PC-9 (cell line): ENCODE measurements around the gene STAU1. TPM values are rescaled to one million over a fixed set of nuclear protein-coding genes. Genes with fewer than 3 reads are reported as not detected.

Source experiments
- BruUV-seq: library from RNA; stranded (reverse); fragments of 400-500 nt; replicated peaks from 2 replicates; lab custom pipeline; 2021; lab: Mats Ljungman, UMichigan
- CTCF ChIA-PET: fragments of 300-600 bp; sonication (Branson Sonifier 250); formaldehyde crosslinking; loops from one replicate; lab custom pipeline; 2022; ENCODE audit warnings: antibody characterized with exemption; lab: Charles Lee
- POLR2A ChIA-PET: fragments of 300-600 bp; sonication (Branson Sonifier 250); formaldehyde crosslinking; loops from one replicate; lab custom pipeline; 2022; ENCODE audit warnings: antibody characterized with exemption; ENCODE audit not compliant: unreplicated experiment; lab: Charles Lee
- DNase-seq, 2 experiments: peaks; one replicate each; pipeline versions ENCODE4 v3.0.0 to v3.0.0-alpha.2; 2015 to 2022; ENCODE audit warnings: mixed read lengths in 1 of 2
- H2AFZ ChIP-seq: fragments of 200-600 bp; sonication (generic); 2 replicates; pipeline ENCODE4 v1.8.1; 2017; ENCODE audit warnings: antibody characterized with exemption
- H3F3A ChIP-seq: fragments of 200-600 bp; sonication (generic); 2 replicates; pipeline ENCODE4 v1.8.1; 2017; ENCODE audit warnings: antibody characterized with exemption, mild to moderate bottlenecking, low read depth; ENCODE audit not compliant: insufficient read depth
- H3K27ac ChIP-seq: fragments of 200-600 bp; sonication (generic); 2 replicates; pipeline ENCODE4 v1.6.1; 2016; ENCODE audit warnings: mixed run types
- H3K27me3 ChIP-seq: fragments of 200-600 bp; sonication (generic); 2 replicates; pipeline ENCODE4 v1.6.1; 2016; ENCODE audit warnings: low read depth, mixed run types; ENCODE audit not compliant: insufficient read depth
- H3K36me3 ChIP-seq: fragments of 200-600 bp; sonication (generic); 2 replicates; pipeline ENCODE4 v1.6.1; 2016; ENCODE audit warnings: low read depth, mixed run types
- H3K4me1 ChIP-seq: fragments of 200-600 bp; sonication (generic); replicated peaks from 2 replicates; pipeline ENCODE4 v1.6.1; 2016; ENCODE audit warnings: mixed run types; ENCODE audit not compliant: insufficient read depth
- H3K4me2 ChIP-seq: fragments of 200-600 bp; sonication (generic); 2 replicates; pipeline ENCODE4 v1.6.1; 2017; ENCODE audit warnings: mixed run types
- H3K4me3 ChIP-seq: fragments of 200-600 bp; sonication (generic); 2 replicates; pipeline ENCODE4 v1.6.1; 2016; ENCODE audit warnings: mixed run types
- H3K79me2 ChIP-seq: fragments of 200-600 bp; sonication (generic); 2 replicates; pipeline ENCODE4 v1.6.1; 2017; ENCODE audit warnings: low read depth, mixed run types
- H3K9me2 ChIP-seq: fragments of 200-600 bp; sonication (generic); 2 replicates; pipeline ENCODE4 v1.8.1; 2017; ENCODE audit warnings: mild to moderate bottlenecking; ENCODE audit not compliant: insufficient read depth
- H3K9me3 ChIP-seq: fragments of 200-600 bp; sonication (generic); 2 replicates; pipeline ENCODE4 v1.8.1; 2016; ENCODE audit warnings: low read depth; ENCODE audit not compliant: insufficient read depth
- H4K20me1 ChIP-seq: fragments of 200-600 bp; sonication (generic); 2 replicates; pipeline ENCODE4 v1.8.1; 2017; ENCODE audit not compliant: insufficient read depth
- CTCF ChIP-seq: fragments of 200-600 bp; sonication (generic); conservative IDR thresholded peaks from 2 replicates; pipeline ENCODE4 v1.6.1; 2017; ENCODE audit warnings: mixed run types, antibody characterized with exemption, mild to moderate bottlenecking, moderate library complexity
- EZH2 ChIP-seq: fragments of 200-600 bp; sonication (generic); IDR thresholded peaks from 2 replicates; pipeline ENCODE4 v1.8.0; 2017; ENCODE audit warnings: antibody characterized with exemption, low read depth
- intact Hi-C: fragments of 100-400 bp; cut with micrococcal nuclease; formaldehyde crosslinking; loops from one replicate; pipeline ENCODE4 v1.10.0; 2022; ENCODE audit not compliant: unreplicated experiment
- total RNA-seq: library from RNA; stranded (reverse); gene quantifications from 2 replicates; pipeline ENCODE4 v1.2.3, GENCODE V29; 2021

STAU1 gene
- total RNA-seq, 1 experiment from 2014 or later: 153 TPM

GRCh38 chr20:49119988-49120387 lies 68.1 kb downstream of the STAU1 start:
- no peak for TF ChIP-seq CTCF
- no peak for TF ChIP-seq EZH2
- BruUV-seq: no TSS peak
- Histone ChIP-seq H3K36me3 (peaks cover 40% of the 10 kb centered on the region), H3K9me3 (no peaks in the 10 kb centered on the region), H3F3A (no peaks in the 10 kb centered on the region; the same call in 1 of the 2 replicates), H3K4me3 (no peak overlapping the region), H3K79me2 (no peaks in the 10 kb centered on the region), H3K4me1 (no peaks in the 10 kb centered on the region), H2AFZ (no peak overlapping the region), H3K9me2 (no peaks in the 10 kb centered on the region), H3K27me3 (no peaks in the 10 kb centered on the region), H3K27ac (no peak overlapping the region), H4K20me1 (0 out of 2 replicates have a peak, but pooled peaks cover 7% of the 10 kb centered on the region), H3K4me2 (no peak overlapping the region)
- CTCF ChIA-PET: interaction anchor here (0.6 kb wide), 1 partner anchor 171 kb away, joined by 4 read pairs; no protein-coding TSS in a partner anchor
- peak in 1 of 2 experiments; percentile 12 for DNase-seq
- POLR2A ChIA-PET: no interaction called here
- intact Hi-C loops: no loop called here

DNA sequence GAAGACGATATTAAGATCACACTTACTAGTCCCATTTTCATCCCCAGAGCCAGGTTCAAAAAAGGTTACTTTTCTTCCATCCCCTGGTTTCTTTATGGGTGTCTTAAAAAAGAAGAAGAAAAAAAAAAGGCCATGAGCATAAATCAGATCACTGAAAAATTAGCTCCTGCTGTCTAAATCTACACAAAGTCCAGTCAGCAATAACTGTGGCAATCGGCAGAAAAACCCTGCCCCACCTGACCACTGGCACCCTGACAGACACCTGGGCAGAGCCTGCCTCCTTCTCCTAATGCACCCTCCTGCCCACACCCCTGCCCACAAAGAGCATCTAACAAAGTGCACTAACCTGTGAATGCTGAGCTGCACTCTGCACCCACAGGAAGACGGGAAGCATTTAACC lies 69.8 kb downstream of the STAU1 start:
- no peaks in the 10 kb centered on the region for H3K9me3 ChIP-seq
- H3K4me2 ChIP-seq: no peak overlapping the region
- CTCF ChIA-PET: no interaction called here
- H2AFZ ChIP-seq: no peak overlapping the region
- POLR2A ChIA-PET: no interaction called here
- intact Hi-C loops: no loop called here
- H4K20me1 ChIP-seq: 0 out of 2 replicates have a peak, but pooled peaks cover 7% of the 10 kb centered on the region
- no peak overlapping the region for H3K4me3 ChIP-seq
- no peaks in the 10 kb centered on the region for H3K9me2 ChIP-seq
- no peaks in the 10 kb centered on the region for H3K79me2 ChIP-seq
- no peak overlapping the region for H3K27ac ChIP-seq
- BruUV-seq: no TSS peak
- H3K27me3 ChIP-seq: no peaks in the 10 kb centered on the region
- TF ChIP-seq EZH2: no peak
- no peak for TF ChIP-seq CTCF
- H3K4me1 ChIP-seq: no peaks in the 10 kb centered on the region
- peak in 1 of 2 experiments; percentile 11 for DNase-seq
- peaks cover 50% of the 10 kb centered on the region for H3K36me3 ChIP-seq
- H3F3A ChIP-seq: no peaks in the 10 kb centered on the region; the same call in 1 of the 2 replicates

DNA sequence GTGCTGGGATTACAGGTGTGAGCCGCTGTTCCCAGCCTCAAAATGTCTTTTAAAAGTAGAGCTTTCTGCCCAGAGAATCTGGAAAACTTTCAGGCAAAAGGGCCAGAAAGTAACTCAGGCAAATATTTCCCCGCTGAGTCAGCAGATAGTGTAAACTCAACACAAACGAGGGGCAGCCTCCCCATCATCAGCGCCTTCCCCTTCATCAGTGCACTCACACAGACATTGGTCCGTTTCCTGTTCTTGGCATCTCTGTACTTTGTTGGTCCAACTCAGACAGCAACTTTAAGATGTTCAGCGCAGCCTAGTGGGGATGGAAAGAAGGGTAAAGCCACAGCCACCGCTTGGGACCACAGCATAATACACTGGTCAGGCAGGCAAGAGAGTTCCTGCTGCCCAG lies 72.6 kb downstream of the STAU1 start:
- Histone ChIP-seq H2AFZ (no peak overlapping the region), H3K9me2 (no peaks in the 10 kb centered on the region), H3K4me3 (no peak overlapping the region), H3K4me2 (no peak overlapping the region), H3K4me1 (no peaks in the 10 kb centered on the region), H3K79me2 (no peaks in the 10 kb centered on the region), H3F3A (peaks cover 9% of the 10 kb centered on the region; the same call in 1 of the 2 replicates), H3K27ac (no peak overlapping the region), H3K9me3 (no peaks in the 10 kb centered on the region), H3K27me3 (no peaks in the 10 kb centered on the region), H3K36me3 (peaks cover 37% of the 10 kb centered on the region), H4K20me1 (0 out of 2 replicates have a peak, but pooled peaks cover 4% of the 10 kb centered on the region)
- POLR2A ChIA-PET: interaction anchor here (0.5 kb wide), 1 partner anchor 92 kb away, joined by 4 read pairs; no protein-coding TSS in a partner anchor
- DNase-seq: peak in 1 of 2 experiments; percentile 11
- intact Hi-C loops: no loop called here
- CTCF ChIA-PET: no interaction called here
- TF ChIP-seq EZH2 (no peak), CTCF (no peak)
- no TSS peak for BruUV-seq
